Natural killer cell treated with Interleukin-12 subunit alpha and Interleukin-12 subunit beta and Interleukin-15 and Interleukin-18, amount 100 ng/mL, for 72 hours (primary cell): Measurements from ENCODE around the gene NHEJ1. TPM values are rescaled to one million over a fixed set of nuclear protein-coding genes. Genes with fewer than 3 reads are reported as not detected.
A peak's percentile ranks its signal among the peaks of the same experiment; 100 is the strongest.

Experiments used
- ATAC-seq, 2 donors: fragments of 150-1000 bp; cut with Tn5 transposase in 1 of 2; sonication (Bioruptor Pico), chemical (Tn5 transposase) in 1 of 2; 2 replicates each; pipeline ENCODE4 v1.10.0; 2021
- DNase-seq: peaks from one replicate; pipeline ENCODE4 v3.0.0; 2022; ENCODE audit warnings: low spot score
- H3K27ac Mint-ChIP-seq, 2 donors: 1 replicate in 1 of 2; 2 replicates in 1 of 2; pipeline ENCODE4 v1.8.0; 2022; ENCODE audit warnings: mixed read lengths in 2 of 2, mild to moderate bottlenecking in 1 of 2, moderate library complexity in 1 of 2
- H3K27me3 Mint-ChIP-seq, 2 donors: 1 replicate in 1 of 2; 2 replicates in 1 of 2; pipeline ENCODE4 v1.8.0; 2022; ENCODE audit warnings: mixed read lengths in 2 of 2
- H3K36me3 Mint-ChIP-seq: one replicate; pipeline ENCODE4 v1.8.0; 2022; ENCODE audit warnings: mixed read lengths
- H3K4me1 Mint-ChIP-seq, 2 donors: 1 replicate in 1 of 2; 2 replicates in 1 of 2; pipeline ENCODE4 v1.8.0; 2022; ENCODE audit warnings: low read depth in 2 of 2, mixed read lengths in 2 of 2, mild to moderate bottlenecking in 1 of 2
- H3K4me3 Mint-ChIP-seq: one replicate; pipeline ENCODE4 v1.8.0; 2022; ENCODE audit warnings: mixed read lengths
- H3K9me3 Mint-ChIP-seq: 2 replicates; pipeline ENCODE4 v1.8.0; 2022; ENCODE audit warnings: mixed read lengths
- total RNA-seq, 2 donors: library from RNA; stranded (reverse); gene quantifications; one replicate each; pipeline ENCODE4 v1.2.3, GENCODE V29; 2022

NHEJ1 gene
- total RNA-seq, 2 donors from 2014 or later = 17.9 to 18.8 TPM

DNA sequence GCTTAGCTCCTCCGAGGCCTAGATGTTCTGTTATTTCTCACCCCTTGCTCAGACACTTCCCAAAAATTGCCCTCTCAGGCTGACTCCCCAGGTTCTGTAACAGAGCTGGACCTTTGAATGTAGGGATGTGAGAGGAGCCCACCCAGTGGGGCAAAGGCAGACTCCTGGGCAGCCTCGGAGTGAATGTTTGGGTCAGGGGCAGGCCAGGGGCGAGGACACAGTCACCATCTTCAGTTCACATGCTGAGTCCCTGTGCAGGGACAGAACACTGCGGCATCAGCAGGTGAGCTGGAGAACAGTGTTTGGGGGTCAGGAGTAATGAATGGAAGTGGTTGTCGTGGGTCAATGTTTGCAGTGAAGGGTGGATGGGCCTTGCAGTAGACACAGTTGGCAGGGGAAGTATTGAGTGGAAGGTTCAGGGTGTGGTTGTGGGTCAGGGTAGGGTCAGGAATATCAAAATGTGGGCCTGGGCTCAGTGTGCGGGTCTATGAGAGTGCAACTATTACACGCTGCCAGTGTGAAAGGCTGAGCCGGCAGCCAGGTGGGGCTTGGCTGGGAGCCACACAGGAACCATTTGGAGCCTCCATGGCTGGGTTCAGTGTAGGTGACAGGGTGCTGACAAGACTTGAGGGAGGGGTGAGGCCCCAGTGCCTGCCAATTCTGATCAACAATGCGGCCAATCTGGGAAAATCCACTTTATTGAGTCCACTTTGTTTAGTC lies 104.3 kb downstream of the NHEJ1 start:
- no peak overlapping the region for H3K4me3 Mint-ChIP-seq
- peaks cover 24 to 27% of the 10 kb centered on the region in 2 donors for H3K27me3 Mint-ChIP-seq
- H3K27ac Mint-ChIP-seq = no peak overlapping the region
- DNase-seq (no peak), ATAC-seq (no peak)
- H3K36me3 Mint-ChIP-seq = no peaks in the 10 kb centered on the region
- no peaks in the 10 kb centered on the region for H3K9me3 Mint-ChIP-seq
- peaks cover 0 to 8% of the 10 kb centered on the region in 2 donors for H3K4me1 Mint-ChIP-seq

DNA sequence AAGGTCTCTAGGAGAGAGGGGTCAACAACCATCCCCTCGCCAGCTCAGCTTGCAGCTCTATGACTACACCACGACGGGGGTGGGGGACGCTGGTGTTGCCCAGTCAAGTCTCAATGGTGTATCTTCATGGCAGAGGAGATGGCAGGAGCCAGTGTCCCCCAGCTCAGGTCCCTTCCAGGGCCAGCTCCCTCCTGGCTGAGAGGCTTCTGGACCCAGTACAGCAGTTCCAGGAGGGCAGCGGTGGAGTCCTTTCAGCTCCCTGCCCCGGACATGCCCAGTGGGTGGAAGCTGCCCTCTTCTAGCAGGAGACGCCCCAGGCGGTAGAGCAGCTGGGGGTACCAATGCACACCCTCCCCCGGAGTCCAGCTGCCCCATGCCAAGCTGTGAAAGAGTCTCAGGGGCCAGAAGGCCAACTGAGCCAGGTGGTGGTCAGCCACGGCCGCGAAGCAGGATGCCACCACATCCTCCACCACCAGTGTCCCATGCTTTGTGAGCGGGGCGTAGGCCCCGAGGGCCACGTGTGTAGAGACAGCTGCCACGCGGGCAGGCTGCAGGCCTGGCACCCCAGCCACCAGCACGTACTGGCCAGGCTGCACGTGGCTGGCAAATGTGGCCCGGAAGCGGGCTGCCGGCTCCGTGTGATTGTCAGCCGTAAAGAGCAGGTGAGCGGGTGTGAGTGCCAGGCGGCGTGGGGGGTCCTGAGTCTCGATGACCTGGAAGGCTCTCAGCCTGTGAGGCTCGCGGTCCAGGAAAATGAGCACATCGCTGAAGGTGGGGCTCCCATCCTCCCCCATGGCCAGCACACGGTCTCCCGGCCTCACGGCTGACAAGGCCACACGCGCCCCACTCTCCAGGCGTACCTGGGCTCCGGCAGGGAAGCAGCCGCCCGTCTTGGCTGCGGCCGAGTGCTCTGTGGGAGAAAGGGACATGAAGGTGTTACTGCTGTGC lies 105.4 kb downstream of the NHEJ1 start:
- Mint-ChIP-seq H3K27ac (no peak overlapping the region), H3K9me3 (no peaks in the 10 kb centered on the region), H3K27me3 (peaks cover 27 to 29% of the 10 kb centered on the region in 2 donors), H3K4me1 (peaks cover 0 to 7% of the 10 kb centered on the region in 2 donors), H3K36me3 (no peaks in the 10 kb centered on the region), H3K4me3 (no peak overlapping the region)
- ATAC-seq (no peak), DNase-seq (no peak)

DNA sequence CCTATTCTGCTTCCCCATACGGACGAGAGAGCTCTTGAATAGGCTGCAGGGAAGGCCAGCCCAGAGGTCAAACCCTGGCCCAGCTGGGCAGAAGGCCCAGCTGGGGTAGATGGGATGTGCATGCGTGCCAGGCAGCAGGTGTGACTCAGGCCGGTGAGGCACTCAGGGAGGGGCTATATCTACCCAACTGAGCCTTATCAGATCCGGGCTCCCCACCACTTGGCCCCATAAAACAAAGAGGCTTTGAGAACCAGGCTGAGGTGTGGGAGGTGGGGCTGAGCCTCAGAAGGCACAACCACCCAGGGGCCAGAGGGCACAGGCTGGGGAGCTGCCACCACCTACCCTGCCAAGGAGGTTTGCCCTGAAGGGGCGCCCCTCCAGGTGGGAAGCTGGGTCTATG lies 111.3 kb downstream of the NHEJ1 start:
- Mint-ChIP-seq H3K4me1 (no peaks in the 10 kb centered on the region), H3K4me3 (no peak overlapping the region), H3K27ac (no peak overlapping the region), H3K9me3 (no peaks in the 10 kb centered on the region), H3K36me3 (no peaks in the 10 kb centered on the region), H3K27me3 (peaks cover 42 to 47% of the 10 kb centered on the region in 2 donors)
- no peak for DNase-seq
- peak in 1 of 2 donors; percentile 8 for ATAC-seq

DNA sequence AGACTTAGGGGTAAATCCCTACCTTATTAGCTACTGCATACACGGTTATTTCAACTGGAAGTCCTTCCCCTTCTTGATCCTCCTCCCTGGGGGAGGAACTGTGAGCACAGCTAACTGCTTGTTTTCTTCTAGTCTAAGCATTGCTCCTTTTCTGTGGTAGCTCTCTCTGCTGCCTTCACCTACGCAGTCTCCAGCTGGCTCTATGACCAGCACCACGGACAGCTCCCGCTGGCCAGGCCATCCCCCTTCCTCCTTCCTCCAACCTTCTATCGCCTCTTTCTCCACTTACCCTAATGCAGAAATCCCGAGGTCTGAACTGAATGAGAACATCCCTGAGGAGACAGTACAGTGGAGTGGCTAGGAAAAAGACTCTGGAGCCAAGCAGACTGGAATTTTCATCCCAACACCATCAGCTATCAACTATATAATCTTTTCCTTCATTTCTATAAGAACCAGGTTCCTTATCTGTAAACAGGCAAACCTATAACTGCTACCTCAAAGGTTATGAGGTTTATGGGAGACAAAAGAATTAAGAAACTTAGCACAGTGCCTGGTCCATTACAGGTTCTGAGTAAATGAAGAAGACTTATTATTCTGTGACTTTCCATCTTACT lies 114.6 kb downstream of the NHEJ1 start:
- peaks cover 5 to 6% of the 10 kb centered on the region in 2 donors for H3K4me1 Mint-ChIP-seq
- ATAC-seq (no peak), DNase-seq (no peak)

DNA sequence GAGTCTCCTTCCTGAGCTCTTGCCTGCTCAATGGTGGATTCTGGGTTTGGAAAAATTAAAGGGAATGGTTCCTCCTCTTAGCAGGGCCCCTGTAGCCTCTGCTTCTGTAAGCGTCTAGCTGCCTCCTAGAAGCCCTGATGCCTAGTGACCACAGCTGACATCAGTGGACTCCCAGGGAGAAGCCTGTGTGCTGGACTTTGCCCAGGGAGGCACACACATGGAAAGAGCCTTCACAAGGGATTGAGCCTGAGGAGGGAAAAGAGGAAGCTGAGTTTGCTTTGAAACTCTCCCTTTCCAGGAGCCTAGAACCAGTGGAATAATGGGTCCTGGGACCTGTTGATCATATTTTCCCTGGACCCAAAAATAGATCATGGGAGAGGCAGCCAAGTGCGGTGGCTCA lies 117.9 kb downstream of the NHEJ1 start:
- H3K27ac Mint-ChIP-seq = no peak overlapping the region
- peaks cover 6 to 9% of the 10 kb centered on the region in 2 donors for H3K4me1 Mint-ChIP-seq
- no peak overlapping the region for H3K4me3 Mint-ChIP-seq
- H3K27me3 Mint-ChIP-seq = peaks cover 43 to 72% of the 10 kb centered on the region in 2 donors
- DNase-seq = no peak
- H3K9me3 Mint-ChIP-seq = no peaks in the 10 kb centered on the region
- no peaks in the 10 kb centered on the region for H3K36me3 Mint-ChIP-seq
- no peak for ATAC-seq

More for the DNA sequence above, 114.6 kb downstream of the NHEJ1 start:
- Mint-ChIP-seq H3K9me3 (no peaks in the 10 kb centered on the region), H3K36me3 (no peaks in the 10 kb centered on the region), H3K4me3 (no peak overlapping the region), H3K27ac (no peak overlapping the region), H3K27me3 (peaks cover 51 to 67% of the 10 kb centered on the region in 2 donors)

DNA sequence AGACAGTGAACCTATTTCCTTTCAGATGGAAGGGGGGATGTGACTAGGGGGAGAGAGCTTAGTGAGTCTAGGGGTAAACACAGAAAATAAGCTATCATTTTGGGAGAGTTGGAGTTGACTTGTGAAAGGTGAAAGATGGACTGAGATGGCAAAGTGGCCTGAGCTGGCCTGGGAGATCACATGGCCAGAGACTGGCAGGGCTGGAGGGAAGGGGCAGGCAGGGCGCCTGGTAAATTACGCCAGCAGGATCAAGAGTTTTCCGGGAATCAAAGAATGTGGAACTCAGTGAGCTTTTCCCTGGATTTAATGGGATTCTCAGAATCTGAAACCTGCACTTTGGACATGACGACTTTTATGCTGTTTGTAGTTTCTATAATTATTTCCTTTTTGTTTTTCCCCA lies 118.5 kb downstream of the NHEJ1 start:
- DNase-seq (no peak), ATAC-seq (no peak)
- Mint-ChIP-seq H3K36me3 (no peaks in the 10 kb centered on the region), H3K27ac (no peak overlapping the region), H3K27me3 (peaks cover 43 to 72% of the 10 kb centered on the region in 2 donors), H3K9me3 (no peaks in the 10 kb centered on the region), H3K4me1 (peaks cover 6 to 9% of the 10 kb centered on the region in 2 donors), H3K4me3 (no peak overlapping the region)

DNA sequence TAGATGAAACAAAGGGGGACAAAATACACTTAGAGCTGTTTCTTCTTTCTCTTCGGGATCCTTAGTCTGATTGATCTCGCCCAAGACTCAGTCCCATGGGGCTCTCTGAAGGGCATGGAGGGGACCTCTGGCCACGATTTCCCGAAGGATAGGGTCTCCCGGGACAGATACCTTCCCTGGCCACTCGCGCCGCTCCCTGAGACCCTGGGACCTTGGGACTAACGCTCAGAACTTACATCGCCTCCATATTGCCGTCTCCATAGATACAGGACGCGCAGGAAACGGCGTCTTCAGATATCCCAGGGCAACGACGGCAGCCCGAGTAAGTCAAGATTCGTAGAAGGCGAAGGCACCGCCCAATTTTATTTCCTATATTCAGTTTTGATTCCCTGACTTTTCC lies 119.4 kb downstream of the NHEJ1 start, which contains the start of gene CFAP65:
Gene CFAP65, minus strand, starts transcription at position 265 of the 400 bp plus-strand sequence. CDS start 2,468 bp downstream, outside the sequence.
- no peaks in the 10 kb centered on the region for H3K36me3 Mint-ChIP-seq
- no peaks in the 10 kb centered on the region for H3K9me3 Mint-ChIP-seq
- peaks cover 6 to 9% of the 10 kb centered on the region in 2 donors for H3K4me1 Mint-ChIP-seq
- H3K27me3 Mint-ChIP-seq = peaks cover 40 to 70% of the 10 kb centered on the region in 2 donors
- H3K4me3 Mint-ChIP-seq = peak within 1 kb of the TSS; percentile 43
- no peak within 1 kb of the TSS for H3K27ac Mint-ChIP-seq
- DNase-seq (no peak), ATAC-seq (peak in 1 of 2 donors; percentile 37)

DNA sequence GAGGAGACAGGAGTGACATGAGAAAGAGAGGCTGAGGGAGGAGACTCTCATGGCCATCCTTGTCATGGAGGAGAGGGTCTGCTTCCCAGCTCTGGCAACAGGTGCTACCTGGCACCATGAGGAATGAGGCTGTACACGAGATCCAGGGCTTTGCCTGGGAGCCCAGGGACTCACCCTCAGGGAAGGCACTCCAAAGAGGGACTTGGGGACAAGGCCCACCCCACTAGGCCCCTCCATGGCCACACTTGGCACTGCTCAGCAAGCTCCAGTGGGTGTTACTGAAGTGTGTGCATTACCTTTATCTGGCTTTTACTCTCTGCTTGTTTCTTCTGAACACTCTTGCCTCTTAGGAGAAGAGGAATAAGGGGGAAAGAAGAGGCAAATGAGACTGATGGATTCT lies 122.0 kb downstream of the NHEJ1 start:
- DNase-seq (no peak), ATAC-seq (peak in 1 of 2 donors; percentile 57)
- H3K9me3 Mint-ChIP-seq = no peaks in the 10 kb centered on the region
- H3K4me1 Mint-ChIP-seq = peaks cover 6 to 9% of the 10 kb centered on the region in 2 donors
- H3K27ac Mint-ChIP-seq = no peak overlapping the region
- H3K27me3 Mint-ChIP-seq = peaks cover 49 to 79% of the 10 kb centered on the region in 2 donors
- H3K36me3 Mint-ChIP-seq = no peaks in the 10 kb centered on the region
- no peak overlapping the region for H3K4me3 Mint-ChIP-seq

DNA sequence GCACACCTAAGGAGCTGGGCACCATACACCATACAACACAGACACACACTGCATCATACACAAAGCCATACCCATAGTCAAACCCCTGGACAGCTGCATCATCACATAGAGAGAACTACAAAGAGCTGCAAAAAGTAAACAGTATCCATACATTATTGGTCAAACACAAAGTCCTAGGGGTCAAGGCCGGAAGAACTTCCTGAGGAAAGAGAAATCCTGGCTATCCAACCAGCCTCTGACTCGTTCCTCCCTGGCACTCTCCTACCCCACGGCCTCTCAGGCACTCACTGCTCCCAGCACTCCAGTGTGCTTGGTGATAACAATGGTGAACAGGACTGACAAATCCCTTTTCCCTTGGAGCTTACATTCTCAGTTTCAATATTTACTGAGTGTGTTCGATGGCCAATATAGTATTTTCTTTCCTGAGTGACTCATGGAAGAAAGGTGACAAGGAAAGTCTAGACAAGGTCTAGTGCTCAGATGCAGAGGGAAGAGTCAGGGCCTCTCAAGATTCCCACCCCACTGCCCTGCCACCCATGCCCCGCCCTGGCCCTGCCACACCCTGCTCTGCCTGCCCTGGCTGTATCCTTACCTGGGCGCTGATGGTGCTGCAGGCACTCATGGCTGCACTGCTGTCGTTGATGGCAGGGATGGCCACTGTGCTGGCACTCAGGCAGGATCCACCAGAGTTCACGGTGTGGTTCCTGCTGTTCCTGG lies 122.7 kb downstream of the NHEJ1 start:
- no peaks in the 10 kb centered on the region for H3K9me3 Mint-ChIP-seq
- no peak overlapping the region for H3K4me3 Mint-ChIP-seq
- H3K36me3 Mint-ChIP-seq = no peaks in the 10 kb centered on the region
- H3K4me1 Mint-ChIP-seq = peaks cover 6 to 9% of the 10 kb centered on the region in 2 donors
- peak in 1 of 2 donors; percentile 24 for ATAC-seq
- DNase-seq = no peak
- H3K27me3 Mint-ChIP-seq = peaks cover 51 to 79% of the 10 kb centered on the region in 2 donors
- H3K27ac Mint-ChIP-seq = no peak overlapping the region

DNA sequence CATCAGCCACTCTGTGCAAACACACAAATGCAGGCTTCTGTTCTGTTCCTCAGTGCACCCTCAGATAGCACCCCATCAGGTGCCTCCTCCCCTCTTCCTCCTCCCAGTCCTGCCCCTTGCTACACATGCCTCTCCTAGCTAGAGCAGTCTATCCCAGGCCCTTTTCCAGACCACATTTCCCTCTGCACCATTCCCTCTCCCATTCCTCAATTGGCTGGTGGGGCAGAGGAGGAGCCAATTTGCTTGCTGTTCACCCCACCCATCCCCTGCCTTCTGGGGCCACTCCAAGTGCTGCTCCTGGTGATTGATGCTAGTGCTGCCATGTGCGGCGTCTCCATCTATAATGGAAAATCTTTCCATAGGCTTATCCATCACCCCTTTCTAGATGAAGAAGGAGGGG lies 124.7 kb downstream of the NHEJ1 start:
- H3K4me3 Mint-ChIP-seq = no peak overlapping the region
- H3K4me1 Mint-ChIP-seq = peaks cover 0 to 2% of the 10 kb centered on the region in 2 donors
- DNase-seq = no peak
- no peaks in the 10 kb centered on the region for H3K9me3 Mint-ChIP-seq
- no peak overlapping the region for H3K27ac Mint-ChIP-seq
- H3K36me3 Mint-ChIP-seq = no peaks in the 10 kb centered on the region
- no peak for ATAC-seq
- H3K27me3 Mint-ChIP-seq = peaks cover 47 to 66% of the 10 kb centered on the region in 2 donors

DNA sequence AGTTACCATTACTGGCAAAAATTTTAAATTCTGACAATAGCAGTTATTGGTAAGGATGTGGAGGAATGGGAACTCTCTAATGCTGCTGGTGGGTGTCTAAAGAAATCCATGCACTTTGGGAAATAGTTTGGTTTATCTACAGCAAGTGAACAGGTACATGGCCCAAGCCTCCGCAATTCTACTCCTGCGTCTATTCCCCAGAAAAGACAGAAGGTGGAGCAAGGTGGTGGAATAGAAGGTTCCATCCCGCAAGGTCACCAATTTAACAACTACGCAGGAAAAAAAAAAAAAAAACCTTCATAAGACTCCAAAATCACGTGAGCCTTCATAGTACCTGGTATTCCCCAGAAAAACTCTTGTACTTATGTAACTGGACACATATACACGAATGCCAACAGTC lies 125.8 kb downstream of the NHEJ1 start:
- ATAC-seq = no peak
- Mint-ChIP-seq H3K27me3 (peaks cover 41 to 55% of the 10 kb centered on the region in 2 donors), H3K27ac (no peak overlapping the region), H3K4me3 (no peak overlapping the region), H3K36me3 (no peaks in the 10 kb centered on the region), H3K4me1 (no peaks in the 10 kb centered on the region), H3K9me3 (no peaks in the 10 kb centered on the region)
- DNase-seq = no peak

DNA sequence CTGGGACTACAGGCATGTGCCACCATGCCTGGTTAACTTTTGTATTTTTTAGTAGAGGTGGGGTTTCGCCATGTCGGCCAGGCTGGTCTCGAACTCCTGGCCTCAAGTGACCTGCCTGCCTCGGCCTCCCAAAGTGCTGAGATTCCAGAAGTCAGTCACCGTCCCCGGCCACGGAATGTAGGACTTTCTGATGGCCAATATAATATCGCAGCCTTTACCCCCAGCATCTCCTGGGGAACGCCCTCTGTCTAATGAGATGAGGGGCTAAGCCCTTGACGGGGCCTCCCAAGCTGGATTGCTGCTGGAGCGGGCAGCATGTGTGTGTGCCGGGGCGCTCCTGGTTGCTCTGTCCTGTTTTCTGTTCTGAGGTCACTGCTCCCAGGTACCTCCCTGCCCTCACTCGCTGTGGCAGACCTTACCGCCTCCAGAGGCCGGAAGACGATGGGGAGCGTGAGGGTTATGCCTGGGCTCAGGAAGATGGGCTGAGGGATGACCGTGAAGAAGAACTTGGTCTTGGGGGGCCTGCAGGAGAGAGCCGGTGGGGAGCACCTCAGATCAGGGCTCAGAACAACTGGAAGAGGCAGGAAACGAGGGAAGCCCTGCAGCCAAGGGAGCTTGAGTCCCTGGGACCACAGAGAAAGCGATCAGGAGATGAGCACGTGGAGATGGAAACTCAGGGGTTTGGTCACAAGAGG lies 128.4 kb downstream of the NHEJ1 start:
- ATAC-seq = no peak
- Mint-ChIP-seq H3K27me3 (peaks cover 32 to 37% of the 10 kb centered on the region in 2 donors), H3K4me1 (no peaks in the 10 kb centered on the region), H3K27ac (no peak overlapping the region), H3K9me3 (no peaks in the 10 kb centered on the region), H3K36me3 (no peaks in the 10 kb centered on the region), H3K4me3 (no peak overlapping the region)
- DNase-seq = no peak
